ENCODE results near the gene POFUT2.

The POFUT2 gene

DNA sequence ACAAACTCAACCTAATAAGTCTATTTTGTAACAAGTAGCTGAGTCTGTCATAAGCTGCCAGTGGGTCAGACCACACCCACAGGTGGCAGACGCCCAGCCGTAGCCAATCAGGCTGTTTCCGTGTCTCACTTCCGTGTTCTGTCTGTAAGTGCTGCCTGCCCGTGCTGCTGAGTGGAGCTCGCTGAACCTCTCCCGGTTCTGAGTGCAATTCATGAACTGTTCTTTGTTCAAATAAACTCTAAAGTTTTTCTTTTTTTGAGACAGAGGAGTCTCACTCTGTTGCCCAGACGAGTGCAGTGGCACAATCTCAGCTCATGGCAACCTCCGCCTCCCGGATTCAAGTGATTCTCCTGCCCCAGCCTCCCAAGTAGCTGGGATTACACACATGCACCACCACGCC lies 25.1 kb downstream of the POFUT2 start:
- no peak for DNase-seq (ENCODE audit: low read depth, low spot score)

DNA sequence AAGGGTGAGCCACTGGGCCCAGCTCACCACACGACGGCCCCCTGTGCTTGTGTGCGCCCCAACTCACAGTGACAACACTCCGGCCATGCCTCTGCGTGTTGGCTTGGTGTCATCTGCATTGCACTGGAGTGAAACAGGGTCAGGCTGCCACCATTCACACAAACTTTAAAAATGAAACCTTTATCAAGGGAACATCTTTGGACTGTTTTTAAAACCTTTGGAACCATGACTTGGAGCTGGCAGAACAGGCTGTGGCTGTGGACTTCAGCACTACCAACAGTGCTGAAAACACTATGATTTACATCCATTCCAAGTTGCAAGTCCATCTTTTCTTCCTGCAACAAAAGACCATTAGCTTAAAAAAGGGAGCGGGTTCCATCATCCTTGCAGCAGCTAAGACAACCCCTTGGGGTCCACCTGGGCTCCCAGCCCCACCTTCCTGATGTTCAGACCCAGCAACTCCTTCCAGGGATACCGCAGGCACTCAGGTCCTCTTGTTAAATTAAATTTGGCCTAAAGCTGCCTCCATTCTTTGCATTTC lies 25.6 kb downstream of the POFUT2 start:
- DNase-seq (ENCODE audit: low read depth, low spot score): no peak

DNA sequence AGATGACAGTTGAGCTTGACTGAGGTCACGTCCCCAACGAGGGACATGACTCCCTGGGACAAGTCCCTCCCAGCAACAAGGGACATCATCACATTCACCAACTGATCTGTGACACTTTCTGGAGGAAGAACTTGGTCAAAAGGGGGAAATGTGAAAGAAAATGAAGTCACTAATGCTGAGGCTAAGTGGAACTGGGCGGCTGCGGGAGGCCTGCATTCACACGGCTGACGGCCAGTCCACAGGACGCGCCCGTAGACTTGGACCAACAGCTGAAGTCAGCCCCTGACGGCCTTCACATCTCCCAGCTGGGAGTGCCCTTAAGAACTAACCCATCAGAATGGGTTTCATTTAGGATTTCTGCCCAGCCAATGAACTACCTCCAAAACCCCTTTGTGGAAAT lies 26.6 kb downstream of the POFUT2 start:
- no peak for DNase-seq (ENCODE audit: low read depth, low spot score)

- no peak for DNase-seq (ENCODE audit: low read depth, low spot score)
Observed at GRCh38 chr21:45260191-45260825, 27.4 kb downstream of the POFUT2 start.

- no peak for DNase-seq (ENCODE audit: low read depth, low spot score)
Observed at GRCh38 chr21:45259206-45259840, 28.4 kb downstream of the POFUT2 start.

- DNase-seq (ENCODE audit: low read depth, low spot score): no peak
Observed at GRCh38 chr21:45258466-45258865, 29.2 kb downstream of the POFUT2 start.

GRCh38 chr21:45257673-45258341 lies 29.9 kb downstream of the POFUT2 start:
- no peak for DNase-seq (ENCODE audit: low read depth, low spot score)

- DNase-seq (ENCODE audit: low read depth, low spot score): no peak
Observed at GRCh38 chr21:45256912-45257672, 30.6 kb downstream of the POFUT2 start.

- DNase-seq (ENCODE audit: low read depth, low spot score): no peak
Observed at GRCh38 chr21:45256021-45256911, 31.4 kb downstream of the POFUT2 start.

DNA sequence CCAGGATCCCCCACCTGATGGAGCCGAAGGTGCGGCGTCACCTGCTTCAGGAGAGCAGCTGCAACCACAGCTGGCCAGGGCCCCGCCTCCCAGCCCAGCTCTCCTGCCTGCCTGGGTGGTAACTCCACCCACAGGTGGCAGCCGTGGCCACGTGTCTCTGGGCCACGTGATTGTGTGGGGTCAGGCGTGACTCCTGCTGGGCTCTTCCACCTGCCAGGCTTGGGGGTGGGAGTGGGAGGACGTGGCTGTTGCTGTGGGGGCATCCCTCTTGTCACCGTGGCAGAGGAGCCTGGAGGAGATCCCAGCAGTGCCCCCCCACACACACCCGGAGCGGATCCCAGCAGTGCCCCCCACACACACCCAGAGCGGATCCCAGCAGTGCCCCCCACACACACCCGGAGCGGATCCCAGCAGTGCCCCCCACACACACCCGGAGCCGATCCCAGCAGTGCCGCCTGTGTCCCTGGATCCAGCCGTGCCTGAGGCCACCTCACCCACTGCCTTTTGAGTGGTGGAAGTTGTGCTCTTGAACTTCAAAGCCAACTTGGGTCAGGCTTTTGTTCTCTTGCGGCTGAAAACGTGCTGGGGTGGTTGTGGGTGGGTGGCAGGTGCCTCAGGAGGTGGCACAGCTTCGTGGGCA lies 32.2 kb downstream of the POFUT2 start:
- DNase-seq (ENCODE audit: low read depth, low spot score): no peak

DNA sequence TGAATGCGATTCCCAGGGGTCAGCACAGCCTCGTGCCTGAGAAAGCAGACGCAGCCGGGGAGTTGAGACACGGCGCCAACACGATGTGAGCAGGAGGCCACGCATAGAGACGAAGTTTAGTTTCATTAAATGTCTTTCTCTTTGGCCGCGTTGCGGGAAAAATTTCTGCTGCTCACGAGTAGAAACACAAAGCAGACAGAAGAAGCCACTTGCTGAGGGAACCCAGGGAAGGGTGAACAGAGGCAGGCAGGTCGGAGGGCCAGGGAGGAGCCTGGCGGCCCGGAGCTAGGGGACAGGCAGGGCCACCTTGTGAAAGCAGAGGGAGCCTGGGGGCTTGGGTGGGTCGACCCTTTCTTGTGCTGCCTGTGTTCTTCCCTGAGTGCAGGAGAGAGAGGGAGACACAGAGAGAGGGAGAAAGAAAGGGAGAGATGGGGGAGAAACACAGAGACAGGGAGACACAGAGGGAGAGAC lies 33.2 kb downstream of the POFUT2 start:
- no peak for DNase-seq (ENCODE audit: low read depth, low spot score)

DNA sequence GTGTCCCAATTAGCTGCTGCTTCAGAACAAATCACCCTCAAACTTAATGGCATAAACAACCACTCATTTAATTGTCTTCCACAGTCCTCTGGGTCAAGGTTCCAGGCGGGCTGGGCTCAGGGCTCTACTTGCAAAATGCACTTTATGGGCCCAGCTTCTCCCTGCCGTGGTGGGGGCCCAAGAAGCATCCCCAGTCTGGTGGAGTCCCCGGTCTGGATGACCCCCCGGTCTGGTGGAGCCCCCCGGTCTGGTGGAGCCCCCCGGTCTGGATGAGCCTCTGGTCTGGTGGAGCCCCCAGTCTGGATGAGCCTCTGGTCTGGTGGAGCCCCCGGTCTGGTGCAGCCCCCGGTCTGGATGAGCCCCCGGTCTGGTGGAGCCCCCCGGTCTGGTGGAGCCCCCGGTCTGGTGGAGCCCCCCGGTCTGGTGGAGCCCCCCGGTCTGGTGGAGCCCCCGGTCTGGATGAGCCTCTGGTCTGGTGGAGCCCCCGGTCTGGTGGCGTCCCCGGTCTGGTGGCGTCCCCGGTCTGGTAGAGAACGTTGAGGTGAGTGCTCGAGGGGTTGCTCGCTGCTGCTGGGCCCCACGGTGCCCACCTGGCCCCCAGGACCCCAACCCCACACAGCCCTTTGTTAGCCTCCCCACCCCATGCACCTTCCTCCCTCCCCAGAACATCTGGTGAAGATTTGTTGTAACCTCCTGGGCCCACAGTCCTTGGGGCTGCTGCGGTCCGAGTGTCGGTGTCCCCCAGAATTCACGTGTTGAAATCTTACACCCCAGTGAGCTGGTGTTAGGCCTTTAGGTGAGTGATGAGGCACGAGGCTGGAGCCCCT lies 33.8 kb downstream of the POFUT2 start:
- no peak for DNase-seq (ENCODE audit: low read depth, low spot score)

DNA sequence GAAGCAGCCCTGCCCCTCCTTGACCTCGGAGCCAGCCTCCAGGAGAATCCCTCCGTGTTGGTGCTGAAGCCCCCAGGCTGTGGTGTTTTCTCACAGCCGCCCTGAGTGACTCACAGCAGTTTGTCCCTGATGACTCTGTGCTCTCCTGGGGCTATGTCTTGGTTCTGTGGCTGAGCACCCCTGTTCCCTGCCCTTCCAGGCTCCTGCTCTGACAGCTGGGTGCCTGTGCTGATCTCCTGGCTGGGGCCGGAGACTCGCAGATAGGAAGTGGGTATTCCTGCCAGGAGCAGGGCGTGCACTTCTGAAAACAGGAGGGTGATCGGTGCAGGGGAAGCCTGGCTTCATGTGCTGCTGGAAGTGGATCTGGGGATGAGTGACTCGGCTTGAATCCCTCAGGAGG lies 34.5 kb downstream of the POFUT2 start:
- DNase-seq (ENCODE audit: low read depth, low spot score): no peak

DNA sequence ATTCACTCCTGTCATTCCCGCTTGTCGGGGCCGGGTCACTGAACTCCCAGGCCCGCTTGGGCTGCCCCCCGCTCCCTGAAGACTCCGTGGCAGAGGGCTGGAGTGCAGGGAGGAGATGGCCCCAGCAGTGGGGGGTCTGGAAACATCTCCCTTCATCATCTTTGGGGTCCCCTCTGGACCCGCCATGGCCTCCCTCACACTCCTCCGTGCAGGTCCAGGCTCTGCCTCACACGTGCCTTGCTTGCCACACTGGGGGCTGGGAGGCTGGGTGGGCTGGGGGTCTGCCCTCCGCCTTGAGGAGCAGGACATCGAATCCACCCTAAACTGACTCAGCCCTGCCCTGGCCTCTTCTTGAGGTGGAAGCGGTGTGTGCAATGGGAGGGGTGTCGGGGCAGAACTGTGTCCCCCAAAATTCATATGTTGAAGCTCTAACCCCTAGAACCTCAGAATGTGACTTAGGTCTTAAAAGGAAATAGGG lies 35.2 kb downstream of the POFUT2 start:
- no peak for DNase-seq (ENCODE audit: low read depth, low spot score)

DNA sequence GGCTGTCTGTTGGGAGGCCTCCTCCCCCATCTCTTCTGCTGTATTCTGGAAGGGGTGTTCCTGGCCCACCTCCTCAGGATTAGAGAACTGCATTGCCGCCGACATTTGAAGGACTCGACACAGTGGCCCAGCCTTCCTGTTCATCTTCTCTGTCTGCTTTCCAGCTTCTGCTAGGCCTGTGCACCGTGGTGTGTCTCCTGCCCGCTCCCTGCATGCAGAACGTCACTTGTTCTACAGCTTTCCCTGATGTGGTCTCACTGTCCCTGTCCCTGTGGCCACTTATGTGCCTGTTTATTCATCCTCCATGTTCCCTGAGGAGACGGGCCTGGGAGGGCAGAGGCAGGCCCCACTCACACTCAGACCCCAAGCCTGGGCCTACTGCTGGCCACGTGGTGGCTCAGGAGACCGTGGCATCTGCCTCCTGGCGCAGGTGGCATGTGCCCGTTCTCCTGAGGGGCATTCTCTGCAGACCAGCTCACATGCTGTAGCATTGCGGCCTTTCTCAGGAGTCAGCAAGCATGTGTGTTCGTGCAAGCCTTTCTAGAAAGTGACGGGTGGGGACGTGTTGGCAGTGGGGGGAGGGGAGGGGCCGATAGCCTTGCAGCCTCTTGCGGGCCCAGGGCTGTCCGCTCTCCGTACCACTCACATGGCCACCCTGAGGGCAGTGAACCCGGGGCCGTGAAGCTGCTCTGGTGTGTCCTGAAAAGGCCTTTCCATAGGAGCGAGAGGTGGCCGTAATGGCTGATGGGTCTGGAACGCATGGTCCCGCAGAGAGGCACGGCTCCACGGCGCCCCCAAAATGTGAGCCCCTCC lies 35.9 kb downstream of the POFUT2 start:
- no peak for DNase-seq (ENCODE audit: low read depth, low spot score)

DNA sequence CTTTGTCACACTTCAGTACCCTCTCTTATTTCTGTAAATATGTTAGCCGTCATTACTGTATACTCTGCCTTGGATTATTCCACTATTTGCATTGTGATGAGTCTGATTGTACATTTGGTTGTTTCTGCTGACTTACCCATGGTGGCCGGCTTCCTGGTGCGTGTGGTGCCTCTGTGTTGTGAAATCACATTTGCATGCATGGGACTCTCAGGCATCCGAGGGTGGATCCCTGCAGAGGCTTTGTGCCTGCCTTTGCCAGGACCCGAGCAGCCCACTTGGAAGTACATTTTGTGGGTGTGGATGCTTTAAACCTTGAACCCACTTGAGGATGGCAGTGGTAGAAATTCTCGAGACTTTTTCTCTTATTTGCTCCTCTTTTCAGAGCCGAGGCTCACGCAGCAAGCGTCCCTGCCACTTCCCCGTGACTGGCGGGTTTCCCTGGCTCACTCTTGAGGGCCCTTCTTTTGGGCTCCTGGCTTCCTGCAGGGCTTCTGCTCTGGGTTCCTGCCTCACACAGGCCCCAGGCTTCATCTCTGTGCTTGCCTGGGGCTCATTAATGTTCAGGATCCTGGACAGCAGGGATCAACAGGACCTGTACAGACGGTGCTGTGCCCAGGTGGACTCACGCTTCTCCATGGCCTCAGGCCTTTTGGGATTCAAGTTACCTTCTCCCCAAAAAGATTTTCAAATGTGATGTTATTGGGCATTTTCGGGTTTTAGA lies 36.6 kb downstream of the POFUT2 start:
- no peak for DNase-seq (ENCODE audit: low read depth, low spot score)

DNA sequence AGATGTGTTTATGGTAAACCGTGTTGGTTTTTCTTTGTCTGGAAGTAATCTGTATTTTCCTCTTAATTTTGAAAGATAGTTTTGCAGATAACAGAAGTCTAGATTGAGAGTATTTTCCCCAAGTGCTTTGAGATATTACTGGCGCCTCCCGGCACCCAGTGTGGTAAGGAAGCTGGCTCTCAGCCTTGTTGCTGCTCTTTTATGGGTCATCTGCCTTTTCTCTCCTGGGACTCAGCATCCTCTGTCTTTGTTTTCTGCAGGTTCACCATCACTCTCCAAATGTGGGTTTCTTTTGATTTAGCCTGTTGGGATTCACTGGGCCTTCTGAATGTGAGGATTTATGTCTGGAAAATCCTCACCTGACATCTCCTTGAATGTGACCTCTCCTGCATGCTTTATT lies 37.4 kb downstream of the POFUT2 start:
- no peak for DNase-seq (ENCODE audit: low read depth, low spot score)

GRCh38 chr21:45249626-45250025 lies 38.1 kb downstream of the POFUT2 start:
- no peak for DNase-seq (ENCODE audit: low read depth, low spot score)

Data from activated CD4-positive, CD25-positive, alpha-beta regulatory T cell treated with anti-CD3 and anti-CD28 coated beads, Interleukin-2, amount 50 U/mL, for 16 hours (primary cell).